Measurements from ENCODE around the gene VGLL4. TPM values are rescaled to one million over a fixed set of nuclear protein-coding genes. Genes with fewer than 3 reads are reported as not detected.

The VGLL4 gene
- total RNA-seq, 4 donors from 2014 or later = 79.3 to 144 (median 143) TPM

GRCh38 chr3:11565492-11565891 lies 78.2 kb downstream of the VGLL4 start:
- Histone ChIP-seq H3K27ac (peak overlapping the region in 1 of 2 donors; percentile 11), H3K9me3 (no peaks in the 10 kb centered on the region), H3K4me3 (no peak overlapping the region), H3K36me3 (no peaks in the 10 kb centered on the region), H3K4me1 (peaks cover 0 to 12% of the 10 kb centered on the region in 2 donors), H3K27me3 (no peaks in the 10 kb centered on the region)
- no peak for TF ChIP-seq POLR2A (IDR thresholded peaks at IDR 0.05)
- no peak for TF ChIP-seq CTCF (IDR thresholded peaks at IDR 0.05)
- intact Hi-C loops (cut with DNase I; ENCODE audit: low total_unique reads) = no loop called here
- peak in 1 of 2 donors; percentile 16 for DNase-seq

GRCh38 chr3:11565072-11565471 lies 78.6 kb downstream of the VGLL4 start:
- Histone ChIP-seq H3K9me3 (no peaks in the 10 kb centered on the region), H3K27ac (peak overlapping the region in 1 of 2 donors; percentile 33), H3K27me3 (no peaks in the 10 kb centered on the region), H3K4me3 (no peak overlapping the region), H3K36me3 (no peaks in the 10 kb centered on the region), H3K4me1 (peaks cover 0 to 15% of the 10 kb centered on the region in 2 donors)
- DNase-seq = peak; percentile 12 to 13
- intact Hi-C loops (cut with DNase I; ENCODE audit: low total_unique reads) = no loop called here
- TF ChIP-seq CTCF (IDR thresholded peaks at IDR 0.05) (no peak), POLR2A (IDR thresholded peaks at IDR 0.05) (no peak)

GRCh38 chr3:11564577-11565001 lies 79.1 kb downstream of the VGLL4 start:
- peak; percentile 14 to 17 for DNase-seq
- TF ChIP-seq CTCF (IDR thresholded peaks at IDR 0.05) (no peak), POLR2A (IDR thresholded peaks at IDR 0.05) (no peak)
- peaks cover 0 to 15% of the 10 kb centered on the region in 2 donors for H3K4me1 ChIP-seq
- H3K27me3 ChIP-seq = no peaks in the 10 kb centered on the region
- intact Hi-C loops (cut with DNase I; ENCODE audit: low total_unique reads) = no loop called here
- H3K9me3 ChIP-seq = no peaks in the 10 kb centered on the region
- H3K27ac ChIP-seq = peak overlapping the region in 1 of 2 donors; percentile 33
- H3K36me3 ChIP-seq = no peaks in the 10 kb centered on the region
- H3K4me3 ChIP-seq = no peak overlapping the region

GRCh38 chr3:11563865-11564185 lies 79.9 kb downstream of the VGLL4 start:
- peak; percentile 12 to 14 for DNase-seq
- intact Hi-C loops (cut with DNase I; ENCODE audit: low total_unique reads) = no loop called here
- Histone ChIP-seq H3K4me1 (peaks cover 0 to 9% of the 10 kb centered on the region in 2 donors), H3K27ac (peak overlapping the region; percentile 30 to 79), H3K27me3 (no peaks in the 10 kb centered on the region), H3K4me3 (no peak overlapping the region), H3K9me3 (no peaks in the 10 kb centered on the region), H3K36me3 (no peaks in the 10 kb centered on the region)
- TF ChIP-seq POLR2A (IDR thresholded peaks at IDR 0.05) (no peak), CTCF (IDR thresholded peaks at IDR 0.05) (no peak)

GRCh38 chr3:11563159-11563864 lies 80.4 kb downstream of the VGLL4 start:
- TF ChIP-seq POLR2A (IDR thresholded peaks at IDR 0.05) (peak in 1 of 2 donors; percentile 5), CTCF (IDR thresholded peaks at IDR 0.05) (no peak)
- Histone ChIP-seq H3K27me3 (no peaks in the 10 kb centered on the region), H3K36me3 (no peaks in the 10 kb centered on the region), H3K4me1 (peaks cover 1 to 7% of the 10 kb centered on the region in 2 donors), H3K9me3 (no peaks in the 10 kb centered on the region), H3K27ac (peak overlapping the region; percentile 30 to 79), H3K4me3 (no peak overlapping the region)
- peak in 1 of 2 donors; percentile 14 for DNase-seq
- intact Hi-C loops (cut with DNase I; ENCODE audit: low total_unique reads) = no loop called here
